HG02840 (cell line): Measurements from ENCODE around the gene INPP5A.
"Not testable (repeated sequence)": the region's sequence is repeated elsewhere in the genome, so short reads cannot be mapped to it uniquely, and the experiment has no call there.

ENCODE experiments used
- ATAC-seq: cut with Tn5 transposase; IDR thresholded peaks from one replicate; pipeline ENCODE4 v1.9.1; 2021; ENCODE audit warnings: mild to moderate bottlenecking, moderate library complexity, moderate number of reproducible peaks; ENCODE audit not compliant: unreplicated experiment, low FRiP score

INPP5A gene

DNA sequence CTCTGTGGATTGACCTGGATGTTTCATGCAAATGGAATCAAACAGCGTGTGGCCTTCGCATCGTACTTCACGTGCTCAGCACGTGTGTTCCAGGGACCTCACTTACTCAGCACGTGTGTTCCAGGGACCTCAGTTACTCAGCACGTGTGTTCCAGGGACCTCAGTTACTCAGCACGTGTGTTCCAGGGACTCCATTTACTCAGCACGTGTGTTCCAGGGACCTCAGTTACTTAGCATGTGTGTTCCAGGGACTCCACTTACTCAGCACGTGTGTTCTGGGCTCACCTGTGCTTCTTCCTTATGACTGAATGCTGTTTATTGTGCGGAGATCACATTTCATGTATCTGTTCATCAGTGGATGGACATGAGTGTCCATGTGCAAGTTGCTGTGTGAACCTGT lies 22.0 kb downstream of the INPP5A start:
- ATAC-seq, result no peak

DNA sequence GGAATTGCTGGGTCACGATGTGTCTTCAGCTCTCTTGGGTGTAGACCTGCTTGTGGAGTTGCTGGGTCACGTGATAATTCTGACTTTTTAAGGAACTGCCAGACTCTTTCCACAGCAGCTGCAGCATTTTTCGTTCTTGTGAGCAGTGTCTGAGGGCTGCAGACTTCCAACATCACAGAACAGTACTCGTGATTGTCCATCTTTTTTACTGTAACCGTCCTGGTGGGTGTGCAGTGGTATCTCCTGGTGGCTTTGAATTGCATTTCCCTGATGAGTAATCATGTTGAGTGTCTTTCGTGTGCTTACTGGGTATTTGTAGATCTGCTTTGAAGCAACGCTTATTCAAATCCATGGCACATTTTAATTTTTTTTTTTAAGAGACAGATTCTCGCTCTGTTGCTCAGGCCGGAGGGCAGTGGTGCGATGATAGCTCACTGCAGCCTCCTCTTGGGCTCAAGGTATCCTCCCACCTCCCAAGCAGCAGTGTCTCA lies 22.7 kb downstream of the INPP5A start:
- ATAC-seq, result no peak

- no peak for ATAC-seq
Observed at GRCh38 chr10:132562177-132562915, 24.8 kb downstream of the INPP5A start.

- no peak for ATAC-seq
Observed at GRCh38 chr10:132562916-132563456, 25.4 kb downstream of the INPP5A start.

GRCh38 chr10:132563485-132564248 lies 26.1 kb downstream of the INPP5A start:
- ATAC-seq, result peak; percentile 52

GRCh38 chr10:132564249-132564605 lies 26.6 kb downstream of the INPP5A start:
- ATAC-seq, result no peak

DNA sequence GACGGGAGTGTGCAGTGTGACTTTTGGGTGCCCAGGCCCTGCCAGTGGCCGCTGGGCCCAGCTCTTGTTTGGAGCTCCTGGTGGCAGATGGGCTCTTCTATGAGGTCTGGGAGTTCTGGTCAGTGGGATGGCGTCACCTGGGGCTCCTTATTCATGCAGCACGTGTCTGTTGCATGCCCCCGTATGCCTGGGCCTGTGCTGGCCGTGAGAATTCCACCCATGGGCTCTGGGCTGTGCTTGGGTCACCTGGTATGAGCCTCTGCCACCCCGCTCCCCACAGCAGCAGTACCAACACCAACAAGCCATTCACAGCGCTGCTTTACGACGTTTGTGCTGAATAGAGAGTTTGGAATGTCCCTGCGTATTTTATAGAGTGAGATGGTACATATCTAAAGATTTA lies 27.1 kb downstream of the INPP5A start:
- no peak for ATAC-seq

DNA sequence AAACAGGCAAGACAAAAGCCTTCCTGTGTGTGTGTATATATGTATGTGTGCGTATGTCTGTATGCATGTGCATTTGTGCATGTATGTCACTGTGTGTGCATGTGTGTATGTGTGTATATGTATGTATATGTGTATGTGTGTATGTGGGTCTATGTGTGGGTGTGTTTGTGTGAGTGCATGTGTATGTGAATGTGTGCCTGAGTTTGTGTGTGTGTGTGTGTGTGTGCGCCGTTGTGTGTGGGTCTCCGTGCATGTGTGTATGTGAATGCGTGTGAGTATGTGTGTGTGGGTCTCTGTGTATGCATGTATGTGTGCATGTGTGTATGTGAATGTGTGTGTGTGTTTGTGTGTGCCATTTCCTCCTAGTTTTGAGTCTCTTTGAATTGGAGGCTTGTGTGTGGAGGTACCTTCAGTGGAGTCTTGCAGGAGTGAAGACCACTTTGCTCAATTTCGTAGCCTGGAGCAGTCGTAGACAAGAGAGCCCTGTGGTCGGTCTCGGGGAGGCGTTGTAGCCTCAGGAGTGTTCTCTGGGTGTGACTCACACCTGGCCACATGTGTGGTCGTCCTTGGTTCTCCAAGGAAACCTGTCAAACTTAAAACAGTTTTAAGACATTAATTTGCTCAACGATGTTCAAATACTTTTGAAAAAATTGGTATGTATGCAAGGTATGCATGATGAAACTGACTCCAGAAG lies 28.1 kb downstream of the INPP5A start:
- no peak for ATAC-seq

- no peak for ATAC-seq
Observed at GRCh38 chr10:132566892-132567291, 29.3 kb downstream of the INPP5A start.

DNA sequence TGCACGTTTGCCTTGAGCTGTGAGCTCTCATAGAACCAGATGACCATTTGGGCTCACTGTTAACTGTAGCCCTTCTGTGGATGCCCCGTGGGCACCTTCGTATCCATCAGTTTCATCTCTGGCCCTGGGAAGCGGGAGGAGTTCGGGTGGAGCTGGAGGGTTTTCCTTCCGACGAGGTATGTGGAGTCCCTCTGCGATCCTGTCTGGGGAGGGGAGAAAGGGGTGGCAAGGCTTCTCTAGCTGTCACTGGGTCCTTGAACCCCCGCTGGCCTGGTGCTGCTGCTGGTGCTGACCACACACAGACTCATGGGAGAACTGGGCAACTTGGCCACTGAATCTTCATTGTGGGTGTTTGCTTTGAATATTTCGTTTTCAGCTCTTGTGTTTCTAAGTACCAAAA lies 32.7 kb downstream of the INPP5A start:
- ATAC-seq, result no peak

- ATAC-seq, result peak; percentile 25
Observed at GRCh38 chr10:132570771-132571649, 33.4 kb downstream of the INPP5A start.

DNA sequence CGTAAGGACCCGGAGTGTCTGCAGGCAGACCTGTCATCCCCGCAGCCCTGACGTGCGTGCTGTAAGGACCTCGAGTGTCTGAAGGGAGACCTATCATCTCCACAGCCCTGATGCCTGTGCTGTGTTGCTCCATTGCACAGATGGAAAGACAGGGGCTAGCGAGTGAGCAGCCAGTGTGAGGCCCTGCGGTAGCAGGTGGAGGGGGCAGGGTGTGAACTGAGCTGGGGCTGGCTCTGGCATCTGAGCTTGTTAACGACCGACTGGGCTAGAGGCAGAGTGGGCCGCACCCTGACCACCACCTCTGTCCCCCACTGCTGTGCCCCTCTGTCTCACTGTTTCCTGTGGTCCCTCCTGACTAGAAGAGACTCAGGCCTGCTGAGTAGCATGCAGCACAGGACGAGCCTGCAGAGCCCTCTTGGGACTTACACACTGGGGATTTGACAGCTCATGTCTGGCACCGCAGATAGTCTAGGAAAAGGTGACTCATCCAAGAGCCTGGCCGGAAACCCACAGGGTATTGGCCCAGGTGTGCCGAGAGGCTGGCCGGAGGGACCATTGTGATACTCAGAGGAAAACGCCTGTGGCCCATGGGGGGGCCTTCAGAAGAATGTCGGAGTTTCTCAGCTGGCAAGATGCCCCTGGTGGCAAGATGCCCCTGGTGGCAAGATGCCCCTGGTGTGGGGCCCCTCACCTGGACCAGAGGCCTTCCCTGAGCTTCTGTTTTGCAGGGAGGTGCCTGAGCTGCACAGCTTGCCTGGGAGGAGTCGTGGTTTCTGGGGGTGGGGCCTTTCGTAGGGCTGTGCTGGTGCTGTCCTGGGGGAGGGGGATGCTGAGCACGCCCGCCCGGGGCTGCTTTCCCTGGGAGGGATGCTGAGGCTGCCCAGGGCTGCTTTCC lies 34.3 kb downstream of the INPP5A start:
- ATAC-seq, result peak; percentile 86

DNA sequence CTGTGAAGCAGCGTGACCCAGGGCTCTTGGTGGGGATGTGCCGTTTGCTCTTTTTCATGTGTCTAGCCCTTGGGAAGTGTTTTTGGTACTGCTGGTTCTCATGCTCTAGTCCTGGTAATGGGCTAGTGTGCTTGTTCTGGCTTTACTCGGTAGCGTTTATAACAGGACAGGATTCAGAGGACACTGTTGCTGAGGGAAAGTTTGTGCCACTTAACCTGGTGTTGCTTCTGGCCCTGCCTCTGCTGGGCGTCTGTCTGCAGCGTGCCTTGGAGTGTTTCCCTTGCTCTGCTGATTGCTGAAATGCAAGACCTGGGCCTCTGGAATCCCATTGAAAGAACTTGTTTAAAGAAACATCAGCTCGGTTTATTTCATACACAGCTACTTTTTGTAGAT lies 35.0 kb downstream of the INPP5A start:
- ATAC-seq, result no peak

DNA sequence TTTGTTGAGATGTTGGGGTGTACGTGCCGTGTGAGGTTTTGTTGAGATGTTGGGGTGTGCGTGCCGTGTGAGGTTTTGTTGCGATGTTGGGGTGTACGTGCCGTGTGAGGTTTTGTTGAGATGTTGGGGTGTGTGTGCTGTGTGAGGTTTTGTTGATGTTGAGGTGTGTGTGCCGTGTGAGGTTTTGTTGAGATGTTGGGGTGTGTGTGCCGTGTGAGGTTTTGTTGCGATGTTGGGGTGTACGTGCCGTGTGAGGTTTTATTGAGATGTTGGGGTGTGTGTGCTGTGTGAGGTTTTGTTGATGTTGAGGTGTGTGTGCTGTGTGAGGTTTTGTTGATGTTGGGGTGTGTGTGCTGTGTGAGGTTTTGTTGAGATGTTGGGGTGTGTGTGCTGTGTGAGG lies 35.4 kb downstream of the INPP5A start:
- not testable (repeated sequence) for ATAC-seq

DNA sequence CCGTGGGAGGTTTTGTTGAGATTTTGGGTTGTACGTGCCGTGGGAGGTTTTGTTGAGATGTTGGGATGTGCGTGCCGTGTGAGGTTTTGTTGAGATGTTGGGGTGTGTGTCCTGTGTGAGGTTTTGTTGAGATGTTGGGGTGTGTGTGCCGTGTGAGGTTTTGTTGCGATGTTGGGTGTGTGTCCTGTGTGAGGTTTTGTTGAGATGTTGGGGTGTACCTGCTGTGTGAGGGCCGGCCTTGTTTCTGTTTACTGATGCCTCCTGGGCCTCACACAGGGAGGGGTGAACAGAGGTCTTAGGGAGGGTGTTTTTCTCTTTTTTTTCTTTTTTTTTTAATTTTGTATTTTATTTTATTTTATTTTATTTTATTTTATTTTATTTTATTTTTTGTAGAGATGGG lies 36.7 kb downstream of the INPP5A start:
- no peak for ATAC-seq

DNA sequence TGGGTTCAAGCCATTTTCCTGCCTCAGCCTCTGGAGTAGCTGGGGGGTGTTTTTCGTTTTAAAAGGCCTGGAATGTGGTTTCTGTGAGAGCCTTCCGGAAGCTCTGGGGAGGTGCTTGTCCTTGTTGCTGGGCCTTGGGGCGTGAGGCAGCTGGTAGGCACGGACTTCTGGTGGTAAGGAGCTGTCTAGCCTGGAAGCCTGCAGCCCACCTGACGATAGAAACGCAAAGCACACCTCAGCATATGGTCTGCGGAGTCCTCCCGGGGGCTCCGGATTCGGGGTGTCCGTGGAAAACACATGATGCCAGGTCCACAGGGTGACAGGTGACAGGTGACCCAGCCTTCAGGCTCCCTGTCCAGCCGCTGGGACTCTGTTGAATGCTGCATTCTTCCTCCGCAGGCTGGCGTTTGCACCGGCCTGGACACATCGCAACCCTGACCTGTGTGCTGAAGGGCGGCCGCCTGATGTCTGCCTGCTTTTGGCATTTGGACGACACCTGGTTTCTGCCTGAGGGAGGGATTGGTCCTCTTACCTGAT lies 37.3 kb downstream of the INPP5A start:
- ATAC-seq, result no peak

DNA sequence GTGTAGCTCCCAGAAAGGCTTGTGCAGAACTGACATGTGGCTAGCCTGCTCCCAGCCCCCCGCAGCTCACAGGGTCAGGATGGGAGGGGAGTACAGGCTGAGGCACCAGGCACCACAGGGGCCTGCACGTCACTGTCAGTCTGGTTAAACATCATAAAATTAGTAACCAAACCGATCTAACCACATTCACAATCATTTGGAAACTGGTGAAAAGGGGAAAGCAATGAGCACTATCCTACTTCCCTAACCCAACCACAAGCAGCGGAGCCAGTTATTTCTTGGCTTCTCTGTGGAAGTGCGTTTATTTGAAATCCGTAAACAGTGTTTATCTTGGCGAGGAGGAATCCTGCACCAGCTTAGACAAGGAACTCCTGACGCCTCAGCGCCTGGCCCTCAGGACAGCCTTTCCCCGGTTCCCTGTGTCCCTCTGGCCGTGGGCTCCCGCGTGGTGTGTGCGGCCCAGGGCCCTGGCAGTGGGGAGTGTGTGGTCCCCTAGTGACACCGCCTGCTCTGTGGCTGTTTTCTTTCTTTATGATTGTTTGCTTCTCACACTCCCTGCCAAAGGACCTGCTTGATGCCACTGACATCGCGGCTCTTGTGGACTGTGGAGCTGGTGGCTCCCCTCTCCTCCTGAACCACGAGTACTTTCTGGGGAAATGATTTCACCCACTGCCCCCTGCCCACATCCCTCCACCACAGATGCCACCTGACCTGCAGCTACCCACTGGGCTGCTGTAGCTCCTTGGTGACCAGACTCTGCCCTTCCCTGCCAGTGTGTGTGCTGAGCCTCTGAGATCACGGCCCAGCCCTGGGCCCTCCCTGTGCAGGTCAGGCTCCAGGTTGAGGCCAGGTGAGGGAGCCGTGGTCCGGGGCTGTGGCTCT lies 38.0 kb downstream of the INPP5A start:
- peak; percentile 30 for ATAC-seq
